Ishikawa (cell line): Measurements from ENCODE around the gene NAAA.

Experiments used
- CEBPB ChIP-seq: IDR thresholded peaks from 2 replicates; pipeline ENCODE4 v1.6.1; 2012
- CREB1 ChIP-seq: IDR thresholded peaks from 2 replicates; pipeline ENCODE4 v1.6.1; 2012; ENCODE audit warnings: low read depth
- EGR1 ChIP-seq: IDR thresholded peaks from 2 replicates; pipeline ENCODE4 v1.6.1; 2012
- EP300 ChIP-seq: IDR thresholded peaks from 2 replicates; pipeline ENCODE4 v1.6.1; 2012; ENCODE audit warnings: borderline replicate concordance
- FOXM1 ChIP-seq: IDR thresholded peaks from 2 replicates; pipeline ENCODE4 v1.6.1; 2012; ENCODE audit warnings: low read depth, borderline replicate concordance
- MAX ChIP-seq: IDR thresholded peaks from 2 replicates; pipeline ENCODE4 v1.6.1; 2012
- NFIC ChIP-seq: IDR thresholded peaks from 2 replicates; pipeline ENCODE4 v1.6.1; 2012
- RAD21 ChIP-seq: IDR thresholded peaks from 2 replicates; pipeline ENCODE4 v1.6.1; 2012; ENCODE audit warnings: low read depth
- REST ChIP-seq: IDR thresholded peaks from 2 replicates; pipeline ENCODE4 v1.6.1; 2012; ENCODE audit warnings: low read depth, mild to moderate bottlenecking
- TAF1 ChIP-seq: IDR thresholded peaks from 2 replicates; pipeline ENCODE4 v1.6.1; 2012; ENCODE audit warnings: low read depth, mild to moderate bottlenecking
- TCF12 ChIP-seq: IDR thresholded peaks from 2 replicates; pipeline ENCODE4 v1.6.1; 2012; ENCODE audit warnings: low read depth
- TEAD4 ChIP-seq: IDR thresholded peaks from 2 replicates; pipeline ENCODE4 v1.6.1; 2012
- USF1 ChIP-seq: IDR thresholded peaks from 2 replicates; pipeline ENCODE4 v1.6.1; 2012
- YY1 ChIP-seq: IDR thresholded peaks from 2 replicates; pipeline ENCODE4 v1.6.1; 2012; ENCODE audit warnings: low read depth
- ZBTB7A ChIP-seq: IDR thresholded peaks from 2 replicates; pipeline ENCODE4 v1.6.1; 2012; ENCODE audit warnings: low read depth

Gene NAAA

GRCh38 chr4:75924309-75924827 is 16.4 kb downstream of the NAAA start:
- TF ChIP-seq TEAD4 (no peak), NFIC (no peak), MAX (no peak), EGR1 (no peak), CREB1 (no peak), YY1 (no peak), TAF1 (no peak), REST (no peak)

- TF ChIP-seq EP300 (no peak), USF1 (no peak), TEAD4 (no peak), TCF12 (no peak), FOXM1 (no peak), CEBPB (no peak), TAF1 (no peak), ZBTB7A (no peak), RAD21 (no peak), EGR1 (no peak), REST (no peak), YY1 (no peak), CREB1 (no peak), NFIC (no peak), MAX (no peak)
These were observed 18.2 kb downstream of the NAAA start for GRCh38 chr4:75922588-75922987.

- TF ChIP-seq CEBPB, result no peak
- no peak for TF ChIP-seq EP300
- no peak for TF ChIP-seq RAD21
- no peak for TF ChIP-seq FOXM1
- TF ChIP-seq MAX, result no peak
- TF ChIP-seq USF1, result no peak
- TF ChIP-seq REST, result no peak
- no peak for TF ChIP-seq ZBTB7A
- TF ChIP-seq TCF12, result no peak
- TF ChIP-seq YY1, result no peak
- no peak for TF ChIP-seq EGR1
- no peak for TF ChIP-seq NFIC
- no peak for TF ChIP-seq CREB1
- TF ChIP-seq TEAD4, result no peak
- TF ChIP-seq TAF1, result no peak
These were observed 18.9 kb downstream of the NAAA start for GRCh38 chr4:75921910-75922309.

- TF ChIP-seq RAD21, result no peak
- TF ChIP-seq REST, result no peak
- TF ChIP-seq CREB1, result no peak
- no peak for TF ChIP-seq EP300
These were observed 20.5 kb downstream of the NAAA start for GRCh38 chr4:75920327-75920726.
